Chondrocyte (in vitro differentiated cells): ENCODE results near the gene CYB561D2. TPM values are rescaled to one million over a fixed set of nuclear protein-coding genes. Genes with fewer than 3 reads are reported as not detected.

ENCODE experiments used
- DNase-seq: peaks from one replicate; pipeline ENCODE4 v3.0.0; 2021; ENCODE audit warnings: mixed read lengths, low spot score
- H3K27ac Mint-ChIP-seq: one replicate; pipeline ENCODE4 v1.8.0; 2021; ENCODE audit warnings: mild to moderate bottlenecking, moderate library complexity, mixed read lengths; ENCODE audit not compliant: unreplicated experiment
- H3K27me3 Mint-ChIP-seq: 2 replicates; pipeline ENCODE4 v1.8.0; 2021; ENCODE audit warnings: low read depth, mixed read lengths
- H3K36me3 Mint-ChIP-seq: 2 replicates; pipeline ENCODE4 v1.8.0; 2021; ENCODE audit warnings: low read depth, mixed read lengths
- H3K4me1 Mint-ChIP-seq: 2 replicates; pipeline ENCODE4 v1.8.0; 2021; ENCODE audit warnings: low read depth, mild to moderate bottlenecking, mixed read lengths
- H3K4me3 Mint-ChIP-seq: one replicate; pipeline ENCODE4 v1.8.0; 2021; ENCODE audit warnings: mild to moderate bottlenecking, moderate library complexity, mixed read lengths; ENCODE audit not compliant: unreplicated experiment
- H3K9me3 Mint-ChIP-seq: 2 replicates; pipeline ENCODE4 v1.8.0; 2021; ENCODE audit warnings: low read depth, mixed read lengths
- CTCF ChIP-seq: fragments of 200-600 bp; sonication (generic); IDR thresholded peaks from 2 replicates; pipeline ENCODE4 v1.5.0; 2021; ENCODE audit warnings: antibody characterized with exemption, mild to moderate bottlenecking, moderate library complexity
- total RNA-seq: library from RNA; stranded (reverse); gene quantifications from 3 replicates; pipeline ENCODE4 v1.2.1, GENCODE V29; 2021

CYB561D2 gene
- total RNA-seq, 1 donor from 2014 or later, result 18.2 TPM

GRCh38 chr3:50380405-50381085, 29.9 kb downstream of the CYB561D2 start:
- no peak overlapping the region for H3K27ac Mint-ChIP-seq
- peaks cover 9% of the 10 kb centered on the region for H3K4me1 Mint-ChIP-seq
- no peaks in the 10 kb centered on the region for H3K9me3 Mint-ChIP-seq
- no peak overlapping the region for H3K4me3 Mint-ChIP-seq
- peaks cover 9% of the 10 kb centered on the region for H3K27me3 Mint-ChIP-seq
- H3K36me3 Mint-ChIP-seq, result no peaks in the 10 kb centered on the region
- no peak for DNase-seq
- no peak for TF ChIP-seq CTCF

- Mint-ChIP-seq H3K4me3 (no peak overlapping the region), H3K36me3 (no peaks in the 10 kb centered on the region), H3K27me3 (peaks cover 9% of the 10 kb centered on the region), H3K9me3 (no peaks in the 10 kb centered on the region), H3K4me1 (peaks cover 9% of the 10 kb centered on the region), H3K27ac (no peak overlapping the region)
- no peak for TF ChIP-seq CTCF
- DNase-seq, result no peak
Measured at GRCh38 chr3:50381383-50381782, 30.7 kb downstream of the CYB561D2 start.

- no peaks in the 10 kb centered on the region for H3K36me3 Mint-ChIP-seq
- H3K4me3 Mint-ChIP-seq, result no peak overlapping the region
- peaks cover 9% of the 10 kb centered on the region for H3K4me1 Mint-ChIP-seq
- no peak for TF ChIP-seq CTCF
- H3K9me3 Mint-ChIP-seq, result no peaks in the 10 kb centered on the region
- no peak overlapping the region for H3K27ac Mint-ChIP-seq
- peaks cover 7% of the 10 kb centered on the region for H3K27me3 Mint-ChIP-seq
- DNase-seq, result no peak
Measured at GRCh38 chr3:50382722-50383121, 32.1 kb downstream of the CYB561D2 start.

- Mint-ChIP-seq H3K4me1 (peaks cover 13% of the 10 kb centered on the region), H3K27me3 (peaks cover 4% of the 10 kb centered on the region), H3K9me3 (no peaks in the 10 kb centered on the region), H3K27ac (no peak overlapping the region), H3K4me3 (no peak overlapping the region), H3K36me3 (no peaks in the 10 kb centered on the region)
- no peak for DNase-seq
- no peak for TF ChIP-seq CTCF
Measured at GRCh38 chr3:50383750-50384149, 33.1 kb downstream of the CYB561D2 start.

- peaks cover 4% of the 10 kb centered on the region for H3K27me3 Mint-ChIP-seq
- H3K36me3 Mint-ChIP-seq, result no peaks in the 10 kb centered on the region
- H3K9me3 Mint-ChIP-seq, result no peaks in the 10 kb centered on the region
- no peak for DNase-seq
- H3K4me1 Mint-ChIP-seq, result peaks cover 15% of the 10 kb centered on the region
- no peak overlapping the region for H3K27ac Mint-ChIP-seq
- no peak for TF ChIP-seq CTCF
- no peak overlapping the region for H3K4me3 Mint-ChIP-seq
Measured at GRCh38 chr3:50385754-50386153, 35.1 kb downstream of the CYB561D2 start.
